GM12801 (cell line): ENCODE results near the gene GJB6.

ENCODE experiments used
- CTCF ChIP-seq: IDR thresholded peaks from one replicate; pipeline ENCODE4 v1.5.1; 2011; ENCODE audit warnings: control low read depth; ENCODE audit not compliant: insufficient read length; ENCODE audit errors: extremely low read depth

The GJB6 gene

GRCh38 chr13:20173116-20173746 is 58.9 kb downstream of the GJB6 start:
- TF ChIP-seq CTCF, result no peak
